Nephron progenitor cell (in vitro differentiated cells): Measurements from ENCODE around the gene CERS6.
A peak's percentile ranks its signal among the peaks of the same experiment; 100 is the strongest.

Experiments used
- DNase-seq: peaks from one replicate; pipeline ENCODE4 v3.0.0; 2021
- H3K27ac Mint-ChIP-seq: 2 replicates; pipeline ENCODE4 v1.8.0; 2021; ENCODE audit warnings: mild to moderate bottlenecking, moderate library complexity, mixed read lengths
- H3K27me3 Mint-ChIP-seq: 2 replicates; pipeline ENCODE4 v1.8.0; 2021; ENCODE audit warnings: mild to moderate bottlenecking, low read depth, mixed read lengths; ENCODE audit not compliant: poor library complexity
- H3K36me3 Mint-ChIP-seq: 2 replicates; pipeline ENCODE4 v1.8.0; 2021; ENCODE audit warnings: low read depth, mixed read lengths
- H3K4me1 Mint-ChIP-seq: 2 replicates; pipeline ENCODE4 v1.8.0; 2021; ENCODE audit warnings: mixed read lengths
- H3K4me3 Mint-ChIP-seq: 2 replicates; pipeline ENCODE4 v1.8.0; 2021; ENCODE audit warnings: mild to moderate bottlenecking, moderate library complexity, mixed read lengths
- H3K9me3 Mint-ChIP-seq: 2 replicates; pipeline ENCODE4 v1.8.0; 2021; ENCODE audit warnings: mild to moderate bottlenecking, moderate library complexity, mixed read lengths
- CTCF ChIP-seq: fragments of 200-600 bp; sonication (generic); IDR thresholded peaks from 2 replicates; pipeline ENCODE4 v1.5.0; 2021; ENCODE audit warnings: antibody characterized with exemption

Gene CERS6

DNA sequence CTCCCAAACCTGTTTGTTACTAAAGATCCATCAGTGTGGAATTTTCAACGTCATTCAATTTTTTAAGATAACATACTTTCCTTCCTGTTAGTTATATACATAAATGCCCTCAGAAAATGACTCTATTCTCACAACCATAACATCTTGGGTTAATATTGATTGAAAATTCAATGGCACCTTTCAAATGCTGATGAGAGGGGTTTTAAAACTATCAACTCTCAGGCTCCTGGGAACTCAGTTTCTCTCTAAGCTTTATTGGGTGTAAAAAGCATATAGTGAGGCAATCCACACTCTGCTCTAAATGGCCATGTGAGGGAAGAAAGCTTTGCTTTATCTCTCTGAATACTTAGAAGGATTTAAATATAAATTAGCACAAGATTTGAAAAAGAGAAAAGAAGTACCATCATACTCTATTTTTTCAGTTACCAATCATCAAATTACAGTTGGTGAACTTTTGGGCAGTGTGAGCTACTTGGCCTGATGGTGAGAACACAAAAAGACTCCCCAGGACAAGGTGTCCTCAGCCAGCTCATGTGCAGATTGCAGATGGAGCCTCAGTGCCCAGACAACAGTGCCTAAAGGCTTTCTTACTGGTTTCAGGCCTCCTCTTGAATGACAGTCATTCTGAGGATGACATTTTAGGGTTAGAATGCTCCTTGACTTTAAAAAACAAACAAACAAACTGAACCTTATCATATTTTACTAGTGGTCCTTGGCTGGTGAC is 24.6 kb upstream of the CERS6 start:
- no peaks in the 10 kb centered on the region for H3K27me3 Mint-ChIP-seq
- DNase-seq: no peak
- H3K4me3 Mint-ChIP-seq: no peak overlapping the region
- H3K9me3 Mint-ChIP-seq: no peaks in the 10 kb centered on the region
- no peak for TF ChIP-seq CTCF
- H3K36me3 Mint-ChIP-seq: no peaks in the 10 kb centered on the region
- H3K4me1 Mint-ChIP-seq: peaks cover 23% of the 10 kb centered on the region
- no peak overlapping the region for H3K27ac Mint-ChIP-seq

DNA sequence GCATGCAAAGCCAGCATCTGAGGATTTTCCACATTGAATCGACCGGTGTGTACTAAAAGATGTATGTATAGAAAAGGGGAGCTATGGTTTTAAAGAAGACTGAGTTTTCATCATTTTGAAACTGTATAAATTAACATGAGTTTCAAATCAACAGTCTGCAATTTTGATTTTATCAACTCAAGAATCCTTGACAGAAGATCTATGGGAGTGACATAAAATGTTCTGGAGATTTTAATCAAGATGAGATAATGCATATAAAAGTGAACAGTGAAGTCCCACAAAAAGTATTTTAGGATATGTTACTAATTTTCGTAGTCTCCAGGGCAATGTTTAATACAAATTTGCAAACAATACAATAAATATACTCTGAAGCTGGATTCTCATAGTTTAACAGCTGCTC is 24.0 kb upstream of the CERS6 start:
- Mint-ChIP-seq H3K36me3 (no peaks in the 10 kb centered on the region), H3K27me3 (no peaks in the 10 kb centered on the region), H3K9me3 (no peaks in the 10 kb centered on the region), H3K4me1 (peaks cover 16% of the 10 kb centered on the region), H3K27ac (no peak overlapping the region), H3K4me3 (no peak overlapping the region)
- no peak for DNase-seq
- TF ChIP-seq CTCF: no peak

GRCh38 chr2:168432565-168433186 is 23.4 kb upstream of the CERS6 start:
- TF ChIP-seq CTCF: no peak
- peaks cover 3% of the 10 kb centered on the region for H3K27me3 Mint-ChIP-seq
- no peak overlapping the region for H3K4me3 Mint-ChIP-seq

DNA sequence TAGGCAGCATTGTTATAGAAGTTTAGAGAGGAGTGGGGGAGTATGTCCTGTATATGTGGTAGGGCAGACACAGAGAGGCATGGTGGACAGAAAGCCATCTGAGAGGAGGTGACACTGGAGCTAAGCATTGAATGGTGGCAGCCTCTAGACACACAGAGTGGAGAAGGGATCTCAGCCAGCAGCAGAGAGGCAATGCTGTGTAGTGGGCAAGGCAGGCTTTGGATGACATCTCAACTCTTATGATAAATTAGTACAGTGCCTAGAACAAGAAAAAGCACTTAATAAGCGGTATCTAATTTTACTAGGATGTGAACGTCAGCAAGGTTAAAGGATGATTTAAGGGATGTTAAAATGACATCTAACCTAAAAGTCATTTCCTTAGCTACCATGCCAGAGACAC is 22.5 kb upstream of the CERS6 start:
- H3K36me3 Mint-ChIP-seq: no peaks in the 10 kb centered on the region
- H3K4me3 Mint-ChIP-seq: no peak overlapping the region
- DNase-seq: no peak
- H3K4me1 Mint-ChIP-seq: peaks cover 6% of the 10 kb centered on the region
- H3K27ac Mint-ChIP-seq: peak overlapping the region; percentile 9
- no peaks in the 10 kb centered on the region for H3K9me3 Mint-ChIP-seq
- peaks cover 4% of the 10 kb centered on the region for H3K27me3 Mint-ChIP-seq
- TF ChIP-seq CTCF: no peak

More at GRCh38 chr2:168432565-168433186, 23.4 kb upstream of the CERS6 start:
- DNase-seq: no peak
- H3K4me1 Mint-ChIP-seq: peaks cover 11% of the 10 kb centered on the region
- H3K27ac Mint-ChIP-seq: no peak overlapping the region
- H3K9me3 Mint-ChIP-seq: no peaks in the 10 kb centered on the region
- H3K36me3 Mint-ChIP-seq: no peaks in the 10 kb centered on the region

GRCh38 chr2:168434146-168434545 is 21.9 kb upstream of the CERS6 start:
- Mint-ChIP-seq H3K4me1 (peaks cover 6% of the 10 kb centered on the region), H3K9me3 (no peaks in the 10 kb centered on the region), H3K4me3 (no peak overlapping the region), H3K36me3 (no peaks in the 10 kb centered on the region), H3K27ac (no peak overlapping the region), H3K27me3 (peaks cover 4% of the 10 kb centered on the region)
- TF ChIP-seq CTCF: no peak
- DNase-seq: no peak

GRCh38 chr2:168436840-168437239 is 19.2 kb upstream of the CERS6 start:
- Mint-ChIP-seq H3K4me3 (no peak overlapping the region), H3K27me3 (peaks cover 4% of the 10 kb centered on the region), H3K9me3 (no peaks in the 10 kb centered on the region), H3K4me1 (peaks cover under 1% of the 10 kb centered on the region), H3K36me3 (no peaks in the 10 kb centered on the region), H3K27ac (no peak overlapping the region)
- TF ChIP-seq CTCF: no peak
- DNase-seq: no peak
